ENCODE results near the gene ARL8B. TPM values are rescaled to one million over a fixed set of nuclear protein-coding genes. Genes with fewer than 3 reads are reported as not detected.
"Not testable (repeated sequence)": the region's sequence is repeated elsewhere in the genome, so short reads cannot be mapped to it uniquely, and the experiment has no call there.

ARL8B gene
- total RNA-seq, 2 experiments from 2014 or later = 55.4 to 58.5 TPM

GRCh38 chr3:5155241-5155640 lies 33.1 kb downstream of the ARL8B start:
- no peaks in the 10 kb centered on the region for H3K27me3 Mint-ChIP-seq
- no peak for DNase-seq
- intact Hi-C loops (cut with micrococcal nuclease) = no loop called here
- POLR2A ChIA-PET = no interaction called here
- CTCF ChIA-PET = interaction anchor here (0.9 kb wide), 1 partner anchor 12 kb away, joined by 5 read pairs; no protein-coding TSS in a partner anchor
- no peak overlapping the region for H3K4me3 Mint-ChIP-seq
- H3K9me3 Mint-ChIP-seq = no peaks in the 10 kb centered on the region
- no peak overlapping the region for H3K27ac Mint-ChIP-seq
- peaks cover 58% of the 10 kb centered on the region for H3K4me1 Mint-ChIP-seq (ENCODE audit: low read depth)
- peaks cover 9% of the 10 kb centered on the region for H3K36me3 Mint-ChIP-seq

GRCh38 chr3:5160321-5160720 lies 38.2 kb downstream of the ARL8B start:
- H3K27me3 Mint-ChIP-seq = no peaks in the 10 kb centered on the region
- peaks cover 3% of the 10 kb centered on the region for H3K36me3 Mint-ChIP-seq
- peak overlapping the region; percentile 78 for H3K27ac Mint-ChIP-seq
- no peaks in the 10 kb centered on the region for H3K9me3 Mint-ChIP-seq
- POLR2A ChIA-PET = no interaction called here
- intact Hi-C loops (cut with micrococcal nuclease) = loop anchor here (2.0 kb wide), 2 partner anchors 24 to 36 kb away; no protein-coding TSS in a partner anchor
- no peak for DNase-seq
- peaks cover 72% of the 10 kb centered on the region for H3K4me1 Mint-ChIP-seq (ENCODE audit: low read depth)
- no peak overlapping the region for H3K4me3 Mint-ChIP-seq
- CTCF ChIA-PET = interaction anchor here (1.5 to 1.7 kb wide), 2 partner anchors 29 to 37 kb away, joined by 3 to 6 read pairs; no protein-coding TSS in a partner anchor

GRCh38 chr3:5160940-5161858 lies 39.1 kb downstream of the ARL8B start:
- no peaks in the 10 kb centered on the region for H3K9me3 Mint-ChIP-seq
- no peaks in the 10 kb centered on the region for H3K27me3 Mint-ChIP-seq
- POLR2A ChIA-PET = interaction anchor here (0.6 to 1.1 kb wide), 2 partner anchors 28 to 57 kb away, joined by 3 read pairs; no protein-coding TSS in a partner anchor
- CTCF ChIA-PET = interaction anchor here (0.7 to 1.7 kb wide), 3 partner anchors 28 to 450 kb away, joined by 3 to 6 read pairs (median 5); no protein-coding TSS in a partner anchor
- H3K36me3 Mint-ChIP-seq = peaks cover under 1% of the 10 kb centered on the region
- DNase-seq = peak; percentile 61
- peak overlapping the region; percentile 78 for H3K27ac Mint-ChIP-seq
- peaks cover 71% of the 10 kb centered on the region for H3K4me1 Mint-ChIP-seq (ENCODE audit: low read depth)
- intact Hi-C loops (cut with micrococcal nuclease) = loop anchor here (1.0 to 2.0 kb wide), 4 partner anchors 24 to 38 kb away; partner anchors contain the start of gene EDEM1
- no peak overlapping the region for H3K4me3 Mint-ChIP-seq

DNA sequence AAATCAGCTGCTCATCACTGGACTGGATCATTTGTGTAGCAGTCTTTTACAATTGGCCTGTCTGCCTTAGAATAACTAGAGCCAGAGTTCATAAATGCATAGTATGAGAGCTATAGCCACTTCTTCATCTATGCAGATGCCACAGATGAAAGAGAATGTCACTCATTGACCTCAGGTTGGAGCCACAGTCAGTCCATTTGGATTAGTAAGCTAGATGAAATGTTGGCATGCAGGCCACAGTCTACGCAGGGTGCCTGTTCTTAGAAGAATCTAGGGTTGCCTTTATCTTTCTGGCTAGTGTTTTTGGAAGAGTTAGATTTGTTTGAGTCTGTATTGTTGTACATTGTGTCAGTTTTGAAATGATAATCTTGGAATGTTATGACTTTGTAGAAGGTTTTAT lies 40.0 kb downstream of the ARL8B start:
- H3K27ac Mint-ChIP-seq = no peak overlapping the region
- no peaks in the 10 kb centered on the region for H3K36me3 Mint-ChIP-seq
- DNase-seq = no peak
- H3K4me1 Mint-ChIP-seq (ENCODE audit: low read depth) = peaks cover 73% of the 10 kb centered on the region
- H3K4me3 Mint-ChIP-seq = no peak overlapping the region
- intact Hi-C loops (cut with micrococcal nuclease) = no loop called here
- no peaks in the 10 kb centered on the region for H3K27me3 Mint-ChIP-seq
- H3K9me3 Mint-ChIP-seq = no peaks in the 10 kb centered on the region
- ChIA-PET CTCF (interaction anchor here (0.7 kb wide), 1 partner anchor 450 kb away, joined by 5 read pairs; no protein-coding TSS in a partner anchor), POLR2A (interaction anchor here (1.1 kb wide), 1 partner anchor 27 kb away, joined by 3 read pairs; no protein-coding TSS in a partner anchor)

DNA sequence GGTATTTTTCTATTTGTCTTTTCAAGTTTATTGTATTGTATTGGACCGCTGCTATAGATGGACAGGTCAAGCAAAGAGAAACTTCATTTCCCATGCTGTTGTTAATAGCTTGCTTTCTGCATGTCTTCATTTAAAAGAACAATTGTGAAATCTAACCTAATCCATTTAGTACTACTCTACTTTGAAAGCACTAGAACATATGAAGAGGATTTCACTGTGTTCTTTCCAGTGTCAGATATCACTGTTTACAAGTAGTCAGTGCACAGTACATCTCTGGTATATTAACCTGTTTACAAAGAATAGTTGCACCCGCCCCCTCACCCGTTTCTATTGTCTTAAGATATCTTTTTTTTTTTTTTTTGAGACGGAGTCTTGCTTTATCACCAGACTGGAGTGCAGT lies 43.6 kb downstream of the ARL8B start:
- Mint-ChIP-seq H3K27ac (no peak overlapping the region), H3K27me3 (no peaks in the 10 kb centered on the region), H3K36me3 (peaks cover 2% of the 10 kb centered on the region), H3K4me1 (ENCODE audit: low read depth) (peaks cover 65% of the 10 kb centered on the region), H3K4me3 (no peak overlapping the region), H3K9me3 (no peaks in the 10 kb centered on the region)
- DNase-seq = no peak
- POLR2A ChIA-PET = interaction anchor here (0.8 kb wide), 1 partner anchor 23 kb away, joined by 3 read pairs; no protein-coding TSS in a partner anchor
- intact Hi-C loops (cut with micrococcal nuclease) = no loop called here
- CTCF ChIA-PET = no interaction called here

GRCh38 chr3:5166846-5167245 lies 44.8 kb downstream of the ARL8B start:
- intact Hi-C loops (cut with micrococcal nuclease) = no loop called here
- Mint-ChIP-seq H3K36me3 (peaks cover 4% of the 10 kb centered on the region), H3K27me3 (no peaks in the 10 kb centered on the region), H3K27ac (no peak overlapping the region), H3K4me3 (no peak overlapping the region), H3K9me3 (no peaks in the 10 kb centered on the region), H3K4me1 (ENCODE audit: low read depth) (peaks cover 54% of the 10 kb centered on the region)
- CTCF ChIA-PET = interaction anchor here (1.3 kb wide), 1 partner anchor 43 kb away, joined by 5 read pairs; no protein-coding TSS in a partner anchor
- DNase-seq = no peak
- POLR2A ChIA-PET = no interaction called here

DNA sequence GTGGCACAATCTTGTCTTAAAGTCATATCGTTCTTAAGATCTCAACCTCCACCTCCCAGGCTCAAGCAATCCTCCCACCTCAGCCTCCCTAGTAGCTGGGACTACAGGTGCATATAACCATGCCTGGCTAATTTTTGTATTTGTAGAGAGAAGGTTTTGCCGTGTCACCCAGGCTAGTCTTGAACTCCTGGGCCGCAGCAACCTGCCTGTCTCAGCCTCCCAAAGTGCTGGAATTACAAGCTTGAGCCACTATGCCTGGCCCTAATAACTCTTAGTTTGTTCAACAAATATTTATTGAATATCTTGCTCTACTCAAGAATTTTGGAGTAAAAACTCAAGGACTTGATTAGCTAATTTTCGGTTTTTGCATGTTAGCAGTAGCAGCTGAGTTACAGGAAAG lies 46.0 kb downstream of the ARL8B start:
- Mint-ChIP-seq H3K27me3 (no peaks in the 10 kb centered on the region), H3K4me3 (no peak overlapping the region), H3K36me3 (peaks cover 9% of the 10 kb centered on the region), H3K9me3 (no peaks in the 10 kb centered on the region), H3K4me1 (ENCODE audit: low read depth) (peaks cover 44% of the 10 kb centered on the region), H3K27ac (no peak overlapping the region)
- CTCF ChIA-PET = interaction anchor here (1.3 to 1.6 kb wide), 2 partner anchors 14 to 45 kb away, joined by 4 to 5 read pairs; no protein-coding TSS in a partner anchor
- intact Hi-C loops (cut with micrococcal nuclease) = no loop called here
- POLR2A ChIA-PET = interaction anchor here (1.5 kb wide), 1 partner anchor 45 kb away, joined by 3 read pairs; no protein-coding TSS in a partner anchor
- DNase-seq = no peak

- Mint-ChIP-seq H3K4me1 (ENCODE audit: low read depth) (peaks cover 31% of the 10 kb centered on the region), H3K4me3 (no peak overlapping the region), H3K9me3 (no peaks in the 10 kb centered on the region), H3K27ac (no peak overlapping the region), H3K36me3 (peaks cover 9% of the 10 kb centered on the region), H3K27me3 (no peaks in the 10 kb centered on the region)
- DNase-seq = no peak
- ChIA-PET CTCF (interaction anchor here (0.6 kb wide), 1 partner anchor 47 kb away, joined by 3 read pairs; no protein-coding TSS in a partner anchor), POLR2A (no interaction called here)
- intact Hi-C loops (cut with micrococcal nuclease) = no loop called here
These were observed 47.7 kb downstream of the ARL8B start for GRCh38 chr3:5169807-5170206.

GRCh38 chr3:5170975-5171374 lies 48.9 kb downstream of the ARL8B start:
- Mint-ChIP-seq H3K27ac (no peak overlapping the region), H3K4me3 (no peak overlapping the region), H3K27me3 (no peaks in the 10 kb centered on the region), H3K4me1 (ENCODE audit: low read depth) (peaks cover 21% of the 10 kb centered on the region), H3K9me3 (no peaks in the 10 kb centered on the region), H3K36me3 (peaks cover 14% of the 10 kb centered on the region)
- no peak for DNase-seq
- intact Hi-C loops (cut with micrococcal nuclease) = no loop called here
- POLR2A ChIA-PET = no interaction called here
- CTCF ChIA-PET = no interaction called here

DNA sequence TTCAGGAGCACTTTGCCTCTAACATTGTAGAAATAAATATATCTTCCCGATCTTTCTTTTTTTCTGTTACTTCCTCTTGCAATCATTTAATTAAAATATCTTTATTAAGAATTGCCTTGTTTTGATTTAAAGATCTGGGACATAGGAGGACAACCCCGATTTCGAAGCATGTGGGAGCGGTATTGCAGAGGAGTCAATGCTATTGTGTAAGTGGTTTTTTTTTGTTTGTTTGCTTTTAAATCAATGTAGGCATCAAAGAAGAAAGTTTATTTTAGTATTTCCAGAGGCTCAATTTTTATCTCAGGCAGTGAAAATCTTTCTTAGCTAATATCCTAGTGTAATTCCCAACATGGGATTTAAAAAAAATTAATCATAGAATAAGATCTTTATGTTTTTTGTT lies 49.9 kb downstream of the ARL8B start:
- POLR2A ChIA-PET = no interaction called here
- no peak overlapping the region for H3K27ac Mint-ChIP-seq
- H3K4me3 Mint-ChIP-seq = no peak overlapping the region
- H3K36me3 Mint-ChIP-seq = peaks cover 14% of the 10 kb centered on the region
- H3K4me1 Mint-ChIP-seq (ENCODE audit: low read depth) = peaks cover 15% of the 10 kb centered on the region
- H3K27me3 Mint-ChIP-seq = no peaks in the 10 kb centered on the region
- DNase-seq = no peak
- no peaks in the 10 kb centered on the region for H3K9me3 Mint-ChIP-seq
- intact Hi-C loops (cut with micrococcal nuclease) = no loop called here
- CTCF ChIA-PET = no interaction called here

- H3K4me3 Mint-ChIP-seq; H3K27me3 Mint-ChIP-seq; H3K9me3 Mint-ChIP-seq; H3K27ac Mint-ChIP-seq; POLR2A ChIA-PET; intact Hi-C loops (cut with micrococcal nuclease); DNase-seq; CTCF ChIA-PET: not testable (repeated sequence)
- H3K36me3 Mint-ChIP-seq = peaks cover 30% of the 10 kb centered on the region
- H3K4me1 Mint-ChIP-seq (ENCODE audit: low read depth) = peaks cover 10% of the 10 kb centered on the region
These were observed 56.9 kb downstream of the ARL8B start for GRCh38 chr3:5179036-5179435.

- H3K9me3 Mint-ChIP-seq = no peaks in the 10 kb centered on the region
- POLR2A ChIA-PET = interaction anchor here (0.6 to 0.7 kb wide), 2 partner anchors 14 to 673 kb away, joined by 3 read pairs; no protein-coding TSS in a partner anchor
- intact Hi-C loops (cut with micrococcal nuclease) = loop anchor here (10.0 kb wide), 1 partner anchor 457 kb away; no protein-coding TSS in a partner anchor
- H3K27ac Mint-ChIP-seq = no peak overlapping the region
- peaks cover 27% of the 10 kb centered on the region for H3K36me3 Mint-ChIP-seq
- peaks cover 18% of the 10 kb centered on the region for H3K4me1 Mint-ChIP-seq (ENCODE audit: low read depth)
- H3K4me3 Mint-ChIP-seq = no peak overlapping the region
- no peaks in the 10 kb centered on the region for H3K27me3 Mint-ChIP-seq
- DNase-seq = no peak
- CTCF ChIA-PET = interaction anchor here (1.5 to 1.7 kb wide), 2 partner anchors 14 to 470 kb away, joined by 4 read pairs; no protein-coding TSS in a partner anchor
These were observed 59.5 kb downstream of the ARL8B start for GRCh38 chr3:5181469-5182141.
